Measurements from ENCODE around the gene SZRD1. TPM values are rescaled to one million over a fixed set of nuclear protein-coding genes. Genes with fewer than 3 reads are reported as not detected.

SZRD1 gene
- total and polyA plus RNA-seq, 2 of the 4 experiments (the other 2 are of a cell fraction): 119 to 149 TPM

DNA sequence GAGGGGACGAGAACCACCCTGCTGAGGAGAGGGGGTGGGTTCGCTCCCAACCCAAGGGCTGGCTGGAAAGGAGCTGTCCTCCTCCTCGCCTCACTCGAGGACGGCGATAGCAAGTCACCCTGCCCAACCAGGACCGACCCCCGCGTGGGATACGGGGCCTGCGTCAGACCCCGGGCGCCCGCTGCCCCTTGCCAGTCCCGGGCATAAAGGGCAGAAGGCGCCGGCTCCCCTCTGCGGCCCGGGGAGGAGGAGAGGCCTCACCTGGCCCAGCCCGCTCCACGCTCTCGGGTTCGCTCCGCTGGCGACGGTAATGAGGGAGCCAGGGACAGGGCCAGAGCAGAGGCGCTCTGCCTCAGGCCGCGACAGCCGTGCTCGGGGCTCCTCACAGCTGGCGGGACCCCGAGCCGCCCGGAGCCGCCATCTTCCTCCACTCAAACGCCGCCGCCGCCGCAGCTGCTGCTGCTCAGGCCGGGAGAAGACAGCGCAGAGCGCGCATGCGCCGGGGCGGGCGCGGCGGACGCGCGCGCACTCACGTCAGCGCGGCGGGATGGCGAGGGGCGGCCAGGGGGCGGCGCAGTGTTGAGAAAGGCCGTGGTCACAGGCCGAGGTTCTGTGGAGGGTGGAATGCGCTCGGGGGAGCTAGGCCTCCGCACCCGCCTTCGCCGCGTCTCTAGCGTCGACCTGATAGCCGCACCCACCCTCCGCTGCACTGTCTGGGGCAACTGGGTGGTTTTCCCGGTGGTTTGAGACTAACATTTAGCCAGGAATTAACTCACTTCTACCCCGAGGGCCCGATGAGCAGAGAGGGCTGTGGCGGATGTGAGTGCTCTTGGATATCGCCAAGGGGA is 14.8 kb upstream of the SZRD1 start, which contains the start of gene FBXO42:
Gene FBXO42, minus strand, starts transcription at position 487 of the 848 bp plus-strand sequence. CDS start 37,062 bp downstream, outside the sequence.
- Histone ChIP-seq H4K5ac (ENCODE audit: low read depth, low read length) (peak within 1 kb of the TSS; percentile 99), H3K9me1 (ENCODE audit: insufficient read depth, low read length) (peaks cover 14% of the 10 kb centered on the region), H3K27me3 (ENCODE audit: control insufficient read depth, insufficient read depth, low read length) (no peaks in the 10 kb centered on the region), H3K56ac (ENCODE audit: extremely low read depth, insufficient read depth, low read length) (peak within 1 kb of the TSS; percentile 86), H3K79me1 (ENCODE audit: low read depth in 1 of 2, low read length in 2 of 2) (peaks cover 0 to 40% of the 10 kb centered on the region in 2 experiments; a peak in 3 of 4 replicates), H2BK5ac (ENCODE audit: low read depth, low read length, poor library complexity, severe bottlenecking) (peak within 1 kb of the TSS; percentile 92), H2AK5ac (ENCODE audit: low read depth, low read length) (peak within 1 kb of the TSS; percentile 100), H4K8ac (ENCODE audit: low read depth in 2 of 2, low read length in 2 of 2) (peak within 1 kb of the TSS; percentile 100), H2AFZ (replicated peaks; ENCODE audit: low read length, poor library complexity) (peak within 1 kb of the TSS; percentile 100), H3K27ac (ENCODE audit: insufficient read depth, low read length) (peak within 1 kb of the TSS; percentile 90), H3K23ac (ENCODE audit: low read depth, low read length) (peak within 1 kb of the TSS; percentile 100), H3K18ac (ENCODE audit: low read depth, low read length) (peak within 1 kb of the TSS; percentile 61), H3K4me3 (ENCODE audit: insufficient read depth, low read depth, low read length) (peak within 1 kb of the TSS; percentile 77), H2BK15ac (ENCODE audit: low read depth, low read length) (peak within 1 kb of the TSS; percentile 87), H3K36me3 (ENCODE audit: control insufficient read depth, insufficient read depth, low read length) (no peaks in the 10 kb centered on the region), H3K4ac (ENCODE audit: low read depth, low read length) (peak within 1 kb of the TSS; percentile 100), H2BK120ac (ENCODE audit: low read depth, low read length) (peak within 1 kb of the TSS; percentile 95), H3K9me3 (ENCODE audit: control insufficient read depth, insufficient read depth, low read length) (no peaks in the 10 kb centered on the region), H3K4me2 (ENCODE audit: low read depth, low read length) (peak within 1 kb of the TSS; percentile 91), H2BK20ac (ENCODE audit: low read depth, low read length) (peak within 1 kb of the TSS; percentile 89), H4K20me1 (ENCODE audit: insufficient read depth, low read length) (peaks cover 47% of the 10 kb centered on the region), H3K9ac (ENCODE audit: low read depth, low read length) (peak within 1 kb of the TSS; percentile 88), H3K14ac (replicated peaks; ENCODE audit: low read depth, low read length) (peak within 1 kb of the TSS; percentile 100), H3K4me1 (ENCODE audit: control insufficient read depth, insufficient read depth, low read length) (peaks cover 9% of the 10 kb centered on the region), H2AK9ac (replicated peaks; ENCODE audit: low read depth, low read length, poor library complexity) (peak within 1 kb of the TSS; percentile 99), H4K91ac (ENCODE audit: insufficient read depth, low read depth, low read length) (peak within 1 kb of the TSS; percentile 96)
- peak; percentile 94 for ATAC-seq (ENCODE audit: low read depth)
- dilution Hi-C loops (cut with HindIII; ENCODE audit: low sequenced_read_pairs, unreplicated experiment): no loop called here
- WGBS, 2 experiments (ENCODE audit: extremely low coverage in 2 of 2, insufficient read length in 1 of 2): 0% methylated on average over 25 of the region's 81 CpGs; no CpG with 5 or more reads in 1 of the 2 experiments
- in situ Hi-C loops (cut with MboI; ENCODE audit: low sequenced_read_pairs): no loop called here
- peak; percentile 89 for DNase-seq
- TF ChIP-seq, protein P1, sequence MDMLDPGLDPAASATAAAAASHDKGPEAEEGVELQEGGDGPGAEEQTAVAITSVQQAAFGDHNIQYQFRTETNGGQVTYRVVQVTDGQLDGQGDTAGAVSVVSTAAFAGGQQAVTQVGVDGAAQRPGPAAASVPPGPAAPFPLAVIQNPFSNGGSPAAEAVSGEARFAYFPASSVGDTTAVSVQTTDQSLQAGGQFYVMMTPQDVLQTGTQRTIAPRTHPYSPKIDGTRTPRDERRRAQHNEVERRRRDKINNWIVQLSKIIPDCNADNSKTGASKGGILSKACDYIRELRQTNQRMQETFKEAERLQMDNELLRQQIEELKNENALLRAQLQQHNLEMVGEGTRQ (IDR thresholded peaks at IDR 0.05; ENCODE audit: low read depth, low read length): 0 out of 2 replicates have a peak, but pooled peaks have one; percentile 17
- no peak for TF ChIP-seq MAFK (IDR thresholded peaks at IDR 0.05; ENCODE audit: low read depth, low read length)
- TF ChIP-seq NFE2L2 (IDR thresholded peaks at IDR 0.05; ENCODE audit: low read depth, low read length): 0 out of 2 replicates have a peak, but pooled peaks have one; percentile 17
- TF ChIP-seq, protein P2, sequence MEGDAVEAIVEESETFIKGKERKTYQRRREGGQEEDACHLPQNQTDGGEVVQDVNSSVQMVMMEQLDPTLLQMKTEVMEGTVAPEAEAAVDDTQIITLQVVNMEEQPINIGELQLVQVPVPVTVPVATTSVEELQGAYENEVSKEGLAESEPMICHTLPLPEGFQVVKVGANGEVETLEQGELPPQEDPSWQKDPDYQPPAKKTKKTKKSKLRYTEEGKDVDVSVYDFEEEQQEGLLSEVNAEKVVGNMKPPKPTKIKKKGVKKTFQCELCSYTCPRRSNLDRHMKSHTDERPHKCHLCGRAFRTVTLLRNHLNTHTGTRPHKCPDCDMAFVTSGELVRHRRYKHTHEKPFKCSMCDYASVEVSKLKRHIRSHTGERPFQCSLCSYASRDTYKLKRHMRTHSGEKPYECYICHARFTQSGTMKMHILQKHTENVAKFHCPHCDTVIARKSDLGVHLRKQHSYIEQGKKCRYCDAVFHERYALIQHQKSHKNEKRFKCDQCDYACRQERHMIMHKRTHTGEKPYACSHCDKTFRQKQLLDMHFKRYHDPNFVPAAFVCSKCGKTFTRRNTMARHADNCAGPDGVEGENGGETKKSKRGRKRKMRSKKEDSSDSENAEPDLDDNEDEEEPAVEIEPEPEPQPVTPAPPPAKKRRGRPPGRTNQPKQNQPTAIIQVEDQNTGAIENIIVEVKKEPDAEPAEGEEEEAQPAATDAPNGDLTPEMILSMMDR (conservative IDR thresholded peaks at IDR 0.05; ENCODE audit: low read depth, low read length): peak; percentile 57
- TF ChIP-seq RFX5 (IDR thresholded peaks at IDR 0.05; ENCODE audit: low read depth, low read length): no peak
- peak; percentile 28; the same call in 1 of the 2 replicates for TF ChIP-seq SMC3 (IDR thresholded peaks at IDR 0.05; ENCODE audit: low read depth, low read length)
- peak; percentile 79 for TF ChIP-seq POLR2A (IDR thresholded peaks at IDR 0.05; ENCODE audit: low read depth, low read length)
- TF ChIP-seq CEBPB (IDR thresholded peaks at IDR 0.05; ENCODE audit: low read depth, low read length): peak; percentile 38; the same call in 1 of the 2 replicates
- 0 out of 2 replicates have a peak, but pooled peaks have one; percentile 9 for TF ChIP-seq FOS (IDR thresholded peaks at IDR 0.05; ENCODE audit: low read depth, low read length)
- TF ChIP-seq RAD21 (IDR thresholded peaks at IDR 0.05; ENCODE audit: low read length): peak; percentile 34
- peak; percentile 77; the same call in 1 of the 2 replicates for TF ChIP-seq MAZ (IDR thresholded peaks at IDR 0.05; ENCODE audit: borderline replicate concordance, low read depth, low read length)
- ChIA-PET CTCF (interaction anchor here (1.7 kb wide), 1 partner anchor 11 kb away, joined by 7 read pairs; no protein-coding TSS in a partner anchor), POLR2A (ENCODE audit: unreplicated experiment) (interaction anchor here (0.7 kb wide), 1 partner anchor 108 kb away, joined by 7 read pairs; no protein-coding TSS in a partner anchor)
- intact Hi-C loops (cut with micrococcal nuclease): loop anchor here (10.0 kb wide), 1 partner anchor 87 kb away; no protein-coding TSS in a partner anchor
- BruUV-seq (replicated peaks): no TSS peak

Data from IMR-90 (cell line).